Stomach smooth muscle (tissue), 2 donors: ENCODE measurements around the gene FCGR3B.
"Not testable (repeated sequence)": the region's sequence is repeated elsewhere in the genome, so short reads cannot be mapped to it uniquely, and the experiment has no call there.

Experiments
- H3K27ac ChIP-seq: one replicate; pipeline ENCODE4 v1.7.0; 2013; ENCODE audit warnings: mild to moderate bottlenecking, low read length, inconsistent platforms
- H3K27me3 ChIP-seq, 2 donors: one replicate each; pipeline ENCODE4 v1.7.0; 2013; ENCODE audit warnings: low read length in 2 of 2; ENCODE audit not compliant: insufficient read depth in 2 of 2, control insufficient read depth in 1 of 2
- H3K36me3 ChIP-seq, 2 donors: one replicate each; pipeline ENCODE4 v1.7.0; 2013; ENCODE audit warnings: low read length in 2 of 2; ENCODE audit not compliant: control insufficient read depth in 2 of 2, insufficient read depth in 2 of 2
- H3K4me1 ChIP-seq: one replicate; pipeline ENCODE4 v1.7.0; 2013; ENCODE audit warnings: low read length; ENCODE audit not compliant: control insufficient read depth, insufficient read depth
- H3K4me3 ChIP-seq, 2 donors: one replicate each; pipeline ENCODE4 v1.7.0; 2013; ENCODE audit warnings: low read length in 2 of 2
- H3K9ac ChIP-seq, 2 donors: one replicate each; pipeline ENCODE4 v1.7.0; 2013; ENCODE audit warnings: low read length in 2 of 2, mild to moderate bottlenecking in 1 of 2
- H3K9me3 ChIP-seq, 2 donors: one replicate each; pipeline ENCODE4 v1.7.0; 2013; ENCODE audit warnings: low read length in 2 of 2; ENCODE audit not compliant: control insufficient read depth in 2 of 2
- donor health status: healthy.
- donor health status: Pancreatic carcinoma.

Gene FCGR3B

DNA sequence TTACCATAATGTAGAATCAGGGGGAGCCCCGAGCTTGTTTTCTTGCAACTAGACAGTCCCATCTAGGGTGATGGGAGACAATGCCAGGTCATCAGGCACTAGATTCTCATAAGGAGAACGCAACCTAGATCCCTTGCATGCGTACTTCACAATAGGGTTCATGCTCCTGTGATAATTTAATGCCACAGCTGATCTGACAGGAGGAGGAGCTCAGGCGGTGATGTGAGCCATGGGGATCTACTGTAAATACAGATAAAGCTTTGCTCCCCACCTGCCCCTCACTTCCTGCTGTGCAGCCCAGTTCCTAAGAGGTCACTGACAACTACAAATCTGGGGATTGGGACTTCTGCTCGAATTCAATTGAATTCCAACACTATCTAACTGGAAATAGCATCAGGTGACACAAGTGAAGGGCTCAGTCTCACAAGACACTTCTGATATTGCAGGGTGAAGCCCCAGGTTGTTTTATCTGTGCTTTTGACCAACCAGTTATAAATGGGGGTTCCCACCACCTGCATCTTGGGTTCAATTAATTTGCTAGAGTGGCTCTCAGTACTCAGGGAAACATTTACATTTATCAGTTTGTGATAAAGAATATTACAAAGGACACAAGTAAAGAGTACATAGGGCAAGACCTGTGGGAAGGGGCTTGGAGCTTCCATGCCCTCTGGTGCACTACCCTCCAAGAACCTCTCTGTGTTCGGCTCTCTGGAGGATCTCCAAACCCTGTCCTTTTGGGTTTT, 7.4 kb upstream of the FCGR3B start:
- not testable (repeated sequence) for H3K4me3 ChIP-seq, H3K36me3 ChIP-seq, H3K4me1 ChIP-seq, H3K27ac ChIP-seq, H3K27me3 ChIP-seq, H3K9me3 ChIP-seq, H3K9ac ChIP-seq

- H3K27me3 ChIP-seq, H3K4me3 ChIP-seq, H3K27ac ChIP-seq, H3K9ac ChIP-seq, H3K4me1 ChIP-seq, H3K9me3 ChIP-seq, H3K36me3 ChIP-seq: not testable (repeated sequence)
Observed at GRCh38 chr1:161636976-161637375, 6.0 kb upstream of the FCGR3B start.

DNA sequence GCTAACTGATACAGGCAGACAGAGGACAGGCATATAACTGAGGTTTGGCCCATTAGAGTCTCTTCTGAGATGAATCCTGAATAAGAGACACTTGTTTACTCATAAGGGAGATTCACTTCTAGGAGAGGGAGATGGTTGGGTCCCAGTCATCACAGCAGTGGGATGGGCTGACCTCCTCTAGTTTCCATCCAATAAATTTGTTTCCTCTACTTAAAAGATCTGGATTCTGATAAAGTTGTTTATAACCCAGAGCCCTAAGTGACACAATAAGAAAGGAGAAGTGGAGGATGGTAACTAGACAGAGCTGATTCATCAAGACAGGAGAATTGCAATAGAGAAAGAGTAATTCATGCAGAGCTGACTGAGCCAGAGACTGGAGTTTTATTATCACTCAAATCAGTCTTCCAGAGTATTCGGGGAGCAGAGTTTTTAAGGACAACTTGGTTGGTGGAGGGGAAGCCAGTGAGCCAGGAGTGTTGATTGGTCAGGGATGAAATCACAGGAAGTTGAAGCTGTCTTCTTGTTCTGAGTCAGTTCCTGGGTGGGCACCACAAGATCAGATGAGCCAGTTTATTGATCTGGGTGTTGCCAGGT, 5.3 kb upstream of the FCGR3B start:
- H3K9ac ChIP-seq, H3K27me3 ChIP-seq, H3K27ac ChIP-seq, H3K9me3 ChIP-seq, H3K4me3 ChIP-seq, H3K36me3 ChIP-seq, H3K4me1 ChIP-seq: not testable (repeated sequence)

DNA sequence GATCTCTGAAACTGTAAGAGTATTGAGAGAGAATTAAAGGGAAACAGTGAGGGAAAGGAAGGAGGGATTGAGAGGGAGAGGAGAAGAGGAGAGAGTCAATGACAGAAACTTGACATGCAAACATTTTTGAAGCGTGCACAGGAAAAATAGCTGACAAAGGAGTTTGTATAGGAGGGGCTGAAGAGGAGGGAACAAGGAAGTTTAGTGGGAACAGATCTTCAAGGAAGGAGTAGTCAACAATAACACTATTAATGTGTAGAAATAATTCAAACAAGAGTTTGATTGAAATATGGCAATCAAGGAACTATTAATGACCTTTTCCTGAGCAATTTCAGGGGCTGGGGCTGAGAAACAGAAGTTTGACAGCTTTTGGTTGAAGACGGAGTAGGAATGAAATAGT, 4.0 kb upstream of the FCGR3B start:
- not testable (repeated sequence) for H3K4me3 ChIP-seq, H3K4me1 ChIP-seq, H3K9ac ChIP-seq, H3K36me3 ChIP-seq, H3K27me3 ChIP-seq, H3K9me3 ChIP-seq, H3K27ac ChIP-seq

- not testable (repeated sequence) for H3K27ac ChIP-seq
Observed at GRCh38 chr1:161630128-161630742, 741 bp downstream of the FCGR3B start.

DNA sequence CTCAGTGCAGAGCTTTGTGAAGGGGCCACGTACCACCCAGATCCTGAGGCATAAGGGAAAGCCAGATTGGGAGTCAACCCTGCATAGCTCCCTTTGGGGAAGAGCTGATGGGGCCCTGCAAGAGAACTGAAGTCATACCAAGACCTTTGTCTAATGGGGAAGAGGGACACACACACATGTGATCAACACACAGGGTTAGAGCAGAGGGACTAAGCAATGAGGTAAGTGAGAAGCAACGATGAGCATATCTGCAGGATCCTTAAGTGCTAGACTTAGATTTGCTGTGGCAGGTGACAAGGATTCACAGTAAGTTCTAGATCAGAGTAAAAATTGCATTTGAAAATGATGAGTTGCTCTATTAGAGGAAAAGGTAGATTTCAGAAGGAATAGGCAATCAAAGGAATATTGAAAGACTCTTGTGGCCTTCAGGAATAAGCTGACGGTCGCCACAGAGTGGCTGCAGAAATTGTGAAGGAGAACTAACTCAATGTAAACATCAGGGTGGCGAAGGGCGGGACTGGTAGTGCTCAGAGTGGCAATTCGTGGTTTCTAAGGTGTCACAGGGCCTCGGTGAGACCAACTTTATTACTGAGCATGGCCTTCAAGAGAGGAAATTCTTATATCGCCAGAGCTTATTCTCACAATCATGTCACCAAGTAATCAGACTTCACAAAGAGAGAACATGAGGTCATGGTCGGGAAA, 4.4 kb downstream of the FCGR3B start:
- H3K36me3 ChIP-seq, H3K9ac ChIP-seq, H3K27me3 ChIP-seq, H3K4me1 ChIP-seq, H3K9me3 ChIP-seq, H3K27ac ChIP-seq, H3K4me3 ChIP-seq: not testable (repeated sequence)

More at GRCh38 chr1:161630128-161630742, 741 bp downstream of the FCGR3B start:
- H3K9me3 ChIP-seq, H3K4me1 ChIP-seq, H3K36me3 ChIP-seq, H3K9ac ChIP-seq, H3K27me3 ChIP-seq, H3K4me3 ChIP-seq: not testable (repeated sequence)

- not testable (repeated sequence) for H3K9me3 ChIP-seq, H3K27ac ChIP-seq, H3K9ac ChIP-seq, H3K36me3 ChIP-seq, H3K27me3 ChIP-seq, H3K4me3 ChIP-seq, H3K4me1 ChIP-seq
Observed at GRCh38 chr1:161624605-161625004, 6.4 kb downstream of the FCGR3B start.

GRCh38 chr1:161623401-161624051, 7.5 kb downstream of the FCGR3B start:
- not testable (repeated sequence) for H3K27ac ChIP-seq, H3K36me3 ChIP-seq, H3K27me3 ChIP-seq, H3K4me3 ChIP-seq, H3K4me1 ChIP-seq, H3K9ac ChIP-seq, H3K9me3 ChIP-seq

GRCh38 chr1:161622054-161622453, 8.9 kb downstream of the FCGR3B start:
- H3K9ac ChIP-seq, H3K27me3 ChIP-seq, H3K9me3 ChIP-seq, H3K4me3 ChIP-seq, H3K36me3 ChIP-seq, H3K27ac ChIP-seq, H3K4me1 ChIP-seq: not testable (repeated sequence)

GRCh38 chr1:161621181-161622000, 9.6 kb downstream of the FCGR3B start:
- H3K27ac ChIP-seq, H3K9ac ChIP-seq, H3K36me3 ChIP-seq, H3K27me3 ChIP-seq, H3K9me3 ChIP-seq, H3K4me1 ChIP-seq: not testable (repeated sequence)
- H3K4me3 ChIP-seq: peak overlapping the region; percentile 43 to 64
